Measurements from ENCODE around the gene UBE2I. TPM values are rescaled to one million over a fixed set of nuclear protein-coding genes. Genes with fewer than 3 reads are reported as not detected.
A peak's percentile ranks its signal among the peaks of the same experiment; 100 is the strongest.

The UBE2I gene
- total RNA-seq, 1 donor from 2014 or later, result 256 TPM

GRCh38 chr16:1330260-1330914 is 21.0 kb downstream of the UBE2I start:
- peaks cover 2% of the 10 kb centered on the region for H3K4me1 Mint-ChIP-seq (ENCODE audit: low read depth, unreplicated experiment)
- H3K27me3 Mint-ChIP-seq (ENCODE audit: unreplicated experiment), result peaks cover 8% of the 10 kb centered on the region
- H3K27ac Mint-ChIP-seq (ENCODE audit: unreplicated experiment), result no peak overlapping the region
- DNase-seq, result peak; percentile 46
- no peaks in the 10 kb centered on the region for H3K36me3 Mint-ChIP-seq (ENCODE audit: unreplicated experiment)
- H3K4me3 Mint-ChIP-seq (ENCODE audit: unreplicated experiment), result no peak overlapping the region
- peaks cover 3% of the 10 kb centered on the region for H3K9me3 Mint-ChIP-seq (ENCODE audit: unreplicated experiment)
- TF ChIP-seq CTCF (IDR thresholded peaks at IDR 0.05; ENCODE audit: partially characterized antibody, unreplicated experiment), result peak; percentile 75

- H3K4me1 Mint-ChIP-seq (ENCODE audit: low read depth, unreplicated experiment), result peaks cover 2% of the 10 kb centered on the region
- H3K9me3 Mint-ChIP-seq (ENCODE audit: unreplicated experiment), result peaks cover 4% of the 10 kb centered on the region
- no peak overlapping the region for H3K4me3 Mint-ChIP-seq (ENCODE audit: unreplicated experiment)
- TF ChIP-seq CTCF (IDR thresholded peaks at IDR 0.05; ENCODE audit: partially characterized antibody, unreplicated experiment), result no peak
- no peaks in the 10 kb centered on the region for H3K36me3 Mint-ChIP-seq (ENCODE audit: unreplicated experiment)
- DNase-seq, result no peak
- H3K27me3 Mint-ChIP-seq (ENCODE audit: unreplicated experiment), result peaks cover 8% of the 10 kb centered on the region
- no peak overlapping the region for H3K27ac Mint-ChIP-seq (ENCODE audit: unreplicated experiment)
These were observed 21.7 kb downstream of the UBE2I start for GRCh38 chr16:1330931-1331711.

- H3K4me3 Mint-ChIP-seq (ENCODE audit: unreplicated experiment), result no peak overlapping the region
- no peak overlapping the region for H3K27ac Mint-ChIP-seq (ENCODE audit: unreplicated experiment)
- H3K9me3 Mint-ChIP-seq (ENCODE audit: unreplicated experiment), result peaks cover 4% of the 10 kb centered on the region
These were observed 22.5 kb downstream of the UBE2I start for GRCh38 chr16:1331712-1332617.

GRCh38 chr16:1332618-1333148 is 23.2 kb downstream of the UBE2I start:
- Mint-ChIP-seq H3K27ac (ENCODE audit: unreplicated experiment) (no peak overlapping the region), H3K4me3 (ENCODE audit: unreplicated experiment) (peak overlapping the region; percentile 52), H3K4me1 (ENCODE audit: low read depth, unreplicated experiment) (peaks cover 2% of the 10 kb centered on the region), H3K27me3 (ENCODE audit: unreplicated experiment) (peaks cover 5% of the 10 kb centered on the region), H3K9me3 (ENCODE audit: unreplicated experiment) (peaks cover 4% of the 10 kb centered on the region), H3K36me3 (ENCODE audit: unreplicated experiment) (no peaks in the 10 kb centered on the region)
- TF ChIP-seq CTCF (IDR thresholded peaks at IDR 0.05; ENCODE audit: partially characterized antibody, unreplicated experiment), result no peak
- no peak for DNase-seq

More at GRCh38 chr16:1331712-1332617, 22.5 kb downstream of the UBE2I start:
- DNase-seq, result peak; percentile 54
- peaks cover 5% of the 10 kb centered on the region for H3K27me3 Mint-ChIP-seq (ENCODE audit: unreplicated experiment)
- H3K36me3 Mint-ChIP-seq (ENCODE audit: unreplicated experiment), result no peaks in the 10 kb centered on the region
- peaks cover 2% of the 10 kb centered on the region for H3K4me1 Mint-ChIP-seq (ENCODE audit: low read depth, unreplicated experiment)
- no peak for TF ChIP-seq CTCF (IDR thresholded peaks at IDR 0.05; ENCODE audit: partially characterized antibody, unreplicated experiment)
